H9 (cell line): ENCODE measurements around the gene KRTAP10-9. TPM values are rescaled to one million over a fixed set of nuclear protein-coding genes. Genes with fewer than 3 reads are reported as not detected.

Experiments
- DNase-seq: peaks from one replicate; pipeline ENCODE4 v3.0.0-alpha.2; 2017
- H2AFZ ChIP-seq: one replicate; pipeline ENCODE4 v1.6.1; 2013; ENCODE audit warnings: mild to moderate bottlenecking, low read length, control low read depth, moderate library complexity
- H2AK5ac ChIP-seq: 2 replicates; pipeline ENCODE4 v1.6.1; 2013; ENCODE audit warnings: low read length, control low read depth, mixed read lengths; ENCODE audit not compliant: insufficient read length
- H2BK120ac ChIP-seq: one replicate; pipeline ENCODE4 v1.6.1; 2013; ENCODE audit warnings: low read depth, mild to moderate bottlenecking, low read length, control low read depth, inconsistent platforms; ENCODE audit not compliant: poor library complexity, severe bottlenecking
- H2BK12ac ChIP-seq: 2 replicates; pipeline ENCODE4 v1.6.1; 2013; ENCODE audit warnings: low read length, control low read depth, mixed read lengths, low read depth; ENCODE audit not compliant: insufficient read length
- H2BK15ac ChIP-seq: 2 replicates; pipeline ENCODE4 v1.6.1; 2013; ENCODE audit warnings: low read depth, low read length, control low read depth
- H2BK20ac ChIP-seq: one replicate; pipeline ENCODE4 v1.6.1; 2013; ENCODE audit warnings: low read depth, mild to moderate bottlenecking, low read length, control low read depth, inconsistent platforms; ENCODE audit not compliant: poor library complexity, severe bottlenecking
- H2BK5ac ChIP-seq: 2 replicates; pipeline ENCODE4 v1.6.1; 2013; ENCODE audit warnings: low read length, control low read depth, mixed read lengths; ENCODE audit not compliant: insufficient read length
- H3K14ac ChIP-seq: 2 replicates; pipeline ENCODE4 v1.6.1; 2013; ENCODE audit warnings: low read length, control low read depth; ENCODE audit not compliant: insufficient read depth
- H3K18ac ChIP-seq: 2 replicates; pipeline ENCODE4 v1.6.1; 2013; ENCODE audit warnings: low read depth, mild to moderate bottlenecking, mixed read lengths, low read length, control low read depth; ENCODE audit not compliant: insufficient read length
- H3K23ac ChIP-seq: 2 replicates; pipeline ENCODE4 v1.6.1; 2013; ENCODE audit warnings: low read length, control low read depth, mixed read lengths, low read depth; ENCODE audit not compliant: insufficient read length
- H3K23me2 ChIP-seq: 2 replicates; pipeline ENCODE4 v1.6.1; 2013; ENCODE audit warnings: low read depth, mild to moderate bottlenecking, mixed read lengths, low read length, control low read depth; ENCODE audit not compliant: insufficient read length, poor library complexity, severe bottlenecking
- H3K27ac ChIP-seq: 2 replicates; pipeline ENCODE4 v1.5.1; 2013; ENCODE audit warnings: low read length, control low read depth, mixed read lengths, low read depth; ENCODE audit not compliant: insufficient read length
- H3K27me3 ChIP-seq: 2 replicates; pipeline ENCODE4 v1.6.1; 2013; ENCODE audit warnings: low read length, control low read depth, inconsistent platforms; ENCODE audit not compliant: insufficient read depth
- H3K4ac ChIP-seq: 2 replicates; pipeline ENCODE4 v1.6.1; 2013; ENCODE audit warnings: low read depth, mild to moderate bottlenecking, control low read depth, inconsistent platforms, low read length, moderate library complexity
- H3K4me1 ChIP-seq: 2 replicates; pipeline ENCODE4 v1.6.1; 2013; ENCODE audit warnings: low read length, control low read depth, inconsistent platforms; ENCODE audit not compliant: insufficient read depth
- H3K4me2 ChIP-seq: 2 replicates; pipeline ENCODE4 v1.6.1; 2013; ENCODE audit warnings: low read length, control low read depth, mixed read lengths; ENCODE audit not compliant: insufficient read length, insufficient read depth
- H3K56ac ChIP-seq: 2 replicates; pipeline ENCODE4 v1.6.1; 2013; ENCODE audit warnings: low read depth, mild to moderate bottlenecking, mixed read lengths, low read length, control low read depth; ENCODE audit not compliant: insufficient read length
- H3K79me1 ChIP-seq: 2 replicates; pipeline ENCODE4 v1.6.1; 2013; ENCODE audit warnings: low read depth, mild to moderate bottlenecking, moderate library complexity, low read length, control low read depth, inconsistent platforms; ENCODE audit not compliant: insufficient read depth, poor library complexity, severe bottlenecking
- H3K79me2 ChIP-seq: 2 replicates; pipeline ENCODE4 v1.6.1; 2013; ENCODE audit warnings: low read length, control low read depth, inconsistent platforms; ENCODE audit not compliant: insufficient read depth
- H3K9ac ChIP-seq: 2 replicates; pipeline ENCODE4 v1.6.1; 2013; ENCODE audit warnings: low read length, control low read depth, mixed read lengths; ENCODE audit not compliant: insufficient read length; ENCODE audit errors: extremely low read depth
- H3K9me3 ChIP-seq: one replicate; pipeline ENCODE4 v1.6.1; 2013; ENCODE audit warnings: low read depth, low read length, inconsistent platforms; ENCODE audit not compliant: control insufficient read depth
- H3T11ph ChIP-seq: one replicate; pipeline ENCODE4 v1.6.1; 2013; ENCODE audit warnings: mild to moderate bottlenecking, low read length, control low read depth, inconsistent platforms
- H4K20me1 ChIP-seq: one replicate; pipeline ENCODE4 v1.6.1; 2013; ENCODE audit not compliant: control insufficient read depth, insufficient read length, insufficient read depth
- H4K5ac ChIP-seq: 2 replicates; pipeline ENCODE4 v1.6.1; 2013; ENCODE audit warnings: low read depth, mild to moderate bottlenecking, mixed read lengths, low read length, control low read depth; ENCODE audit not compliant: insufficient read length
- H4K8ac ChIP-seq: replicated peaks from 2 replicates; pipeline ENCODE4 v1.6.1; 2013; ENCODE audit warnings: low read length, control low read depth, mixed read lengths, low read depth; ENCODE audit not compliant: insufficient read length
- H4K91ac ChIP-seq: 2 replicates; pipeline ENCODE4 v1.6.1; 2013; ENCODE audit warnings: low read depth, mild to moderate bottlenecking, moderate library complexity, mixed read lengths, low read length, control low read depth; ENCODE audit not compliant: insufficient read length
- H3K27ac Mint-ChIP-seq, 3 experiments: 2 replicates in 2 of 3; 3 replicates in 1 of 3; pipeline ENCODE4 v1.8.0; 2020 to 2021; ENCODE audit warnings: mixed read lengths in 3 of 3, mild to moderate bottlenecking in 1 of 3, moderate library complexity in 1 of 3
- H3K27me3 Mint-ChIP-seq: 2 replicates; pipeline ENCODE4 v1.8.0; 2021; ENCODE audit warnings: low read depth, mild to moderate bottlenecking, moderate library complexity, mixed read lengths
- H3K36me3 Mint-ChIP-seq, 3 experiments: 2 replicates in 2 of 3; 3 replicates in 1 of 3; pipeline ENCODE4 v1.8.0; 2020 to 2021; ENCODE audit warnings: low read depth in 3 of 3, mixed read lengths in 3 of 3; ENCODE audit not compliant: insufficient read depth in 1 of 3
- H3K4me1 Mint-ChIP-seq, 2 experiments: 2 replicates each; pipeline ENCODE4 v1.8.0; 2020; ENCODE audit warnings: mixed read lengths in 2 of 2
- H3K4me3 Mint-ChIP-seq, 2 experiments: 2 replicates in 1 of 2; 3 replicates in 1 of 2; pipeline ENCODE4 v1.8.0; 2020 to 2021; ENCODE audit warnings: mild to moderate bottlenecking in 2 of 2, mixed read lengths in 2 of 2, moderate library complexity in 1 of 2
- H3K9me3 Mint-ChIP-seq, 2 experiments: 2 replicates in 1 of 2; 3 replicates in 1 of 2; pipeline ENCODE4 v1.8.0; 2020; ENCODE audit warnings: mild to moderate bottlenecking in 2 of 2, mixed read lengths in 2 of 2, moderate library complexity in 1 of 2
- CTCF ChIP-seq: fragments of 200-600 bp; sonication (generic); conservative IDR thresholded peaks from 3 replicates; pipeline ENCODE4 v1.8.0; 2021; ENCODE audit warnings: antibody characterized with exemption, mild to moderate bottlenecking
- WGBS: extraction: QIAGEN DNeasy Blood & Tissue Kit; methylation state at CpG from one replicate; pipeline ENCODE4 v1.1.7; 2013; ENCODE audit warnings: missing lambda C conversion rate, low lambda C conversion rate, mixed read lengths; ENCODE audit not compliant: insufficient read length; ENCODE audit errors: extremely low coverage; 5-methylcytosine and 5-hydroxymethylcytosine counted together
- total RNA-seq: library from RNA; stranded (reverse); gene quantifications from 2 replicates; pipeline ENCODE4 v1.2.1, GENCODE V29; 2021

Gene KRTAP10-9
- total RNA-seq, 1 experiment from 2014 or later, result not detected

DNA sequence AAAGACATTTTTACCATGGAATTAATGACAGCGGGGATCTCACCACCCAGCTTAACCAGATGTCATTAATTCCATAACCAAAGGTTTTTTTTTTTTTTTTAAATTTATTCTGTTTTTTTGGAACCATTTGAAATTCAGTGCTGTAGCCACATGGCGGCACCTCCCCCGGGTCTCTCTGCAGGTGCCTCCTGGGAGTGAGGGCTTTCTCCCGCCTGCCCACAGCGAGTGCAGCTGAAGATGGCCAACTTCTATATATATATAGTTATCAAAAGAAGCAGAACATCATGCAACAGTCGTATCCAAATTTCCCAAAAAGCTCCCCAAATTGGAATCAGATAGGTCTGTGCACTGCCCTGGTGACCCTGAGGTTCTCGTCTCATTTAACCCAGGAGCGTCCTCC is 11.4 kb upstream of the KRTAP10-9 start:
- no peak overlapping the region for H3K23ac ChIP-seq
- no peaks in the 10 kb centered on the region for H4K20me1 ChIP-seq
- no peak overlapping the region for H4K91ac ChIP-seq
- peaks cover 4% of the 10 kb centered on the region for H3K27me3 Mint-ChIP-seq
- H3K79me2 ChIP-seq, result no peaks in the 10 kb centered on the region
- H3K36me3 Mint-ChIP-seq, result peaks cover 10 to 29% (median 25%) of the 10 kb centered on the region in 3 experiments
- no peaks in the 10 kb centered on the region for H3K23me2 ChIP-seq
- no peak overlapping the region for H2AK5ac ChIP-seq
- no CpG with 5 or more reads among the region's 8 CpGs for WGBS
- H3K9ac ChIP-seq, result no peak overlapping the region
- H3K27ac Mint-ChIP-seq, result no peak overlapping the region
- H3K14ac ChIP-seq, result no peak overlapping the region
- TF ChIP-seq CTCF, result no peak
- H3K4me1 ChIP-seq, result no peaks in the 10 kb centered on the region
- no peak overlapping the region for H2BK120ac ChIP-seq
- H3K56ac ChIP-seq, result no peak overlapping the region
- no peak overlapping the region for H3K4me3 Mint-ChIP-seq
- H3K27me3 ChIP-seq, result no peaks in the 10 kb centered on the region
- H3T11ph ChIP-seq, result no peak overlapping the region
- no peak overlapping the region for H2BK12ac ChIP-seq
- peaks cover 33 to 40% of the 10 kb centered on the region in 2 experiments for H3K9me3 Mint-ChIP-seq
- H3K4me1 Mint-ChIP-seq, result peaks cover 27% of the 10 kb centered on the region in 2 experiments
- H3K9me3 ChIP-seq, result peaks cover 13% of the 10 kb centered on the region
- H2BK20ac ChIP-seq, result no peak overlapping the region
- H3K79me1 ChIP-seq, result no peaks in the 10 kb centered on the region
- no peak overlapping the region for H4K5ac ChIP-seq
- no peak for DNase-seq
- H3K4ac ChIP-seq, result no peak overlapping the region
- H2AFZ ChIP-seq, result no peak overlapping the region
- H4K8ac ChIP-seq, result no peak overlapping the region
- H2BK5ac ChIP-seq, result no peak overlapping the region
- H3K27ac ChIP-seq, result no peak overlapping the region
- no peak overlapping the region for H3K18ac ChIP-seq
- no peak overlapping the region for H3K4me2 ChIP-seq
- H2BK15ac ChIP-seq, result no peak overlapping the region
